ENCODE measurements around the gene KIFAP3. TPM values are rescaled to one million over a fixed set of nuclear protein-coding genes. Genes with fewer than 3 reads are reported as not detected.

KIFAP3 gene
- total RNA-seq, 1 experiment from 2014 or later = 3.8 TPM

- no peak overlapping the region for H2BK15ac ChIP-seq (ENCODE audit: low read depth, low read length)
- H2AFZ ChIP-seq (ENCODE audit: low read length) = no peak overlapping the region
- no peak for DNase-seq
- no peaks in the 10 kb centered on the region for H3K79me1 ChIP-seq (ENCODE audit: insufficient read depth, low read depth, low read length, poor library complexity, severe bottlenecking)
- H3K4me3 Mint-ChIP-seq = no peak overlapping the region
- peak overlapping the region in 1 of 3 experiments; percentile 62; a peak in 1 of 7 replicates for H3K27ac Mint-ChIP-seq
- H3K27me3 ChIP-seq (ENCODE audit: insufficient read depth, low read length) = no peaks in the 10 kb centered on the region
- no peaks in the 10 kb centered on the region; the same call in 1 of the 2 replicates for H3K4me1 ChIP-seq (ENCODE audit: insufficient read depth, low read length)
- no peak overlapping the region for H3K14ac ChIP-seq (ENCODE audit: insufficient read depth, low read length)
- H3K4ac ChIP-seq (ENCODE audit: low read depth, low read length) = no peak overlapping the region
- no peak overlapping the region for H2BK120ac ChIP-seq (ENCODE audit: low read depth, low read length, poor library complexity, severe bottlenecking)
- TF ChIP-seq CTCF (conservative IDR thresholded peaks at IDR 0.05) = no peak
- no peak overlapping the region for H2AK5ac ChIP-seq (ENCODE audit: insufficient read length, low read length)
- H3K9me3 ChIP-seq (ENCODE audit: control insufficient read depth, low read depth, low read length) = no peaks in the 10 kb centered on the region
- no peak overlapping the region for H3K9ac ChIP-seq (ENCODE audit: extremely low read depth, insufficient read length, low read length)
- no peaks in the 10 kb centered on the region for H3K79me2 ChIP-seq (ENCODE audit: insufficient read depth, low read length)
- H2BK20ac ChIP-seq (ENCODE audit: low read depth, low read length, poor library complexity, severe bottlenecking) = no peak overlapping the region
- H3K23me2 ChIP-seq (ENCODE audit: insufficient read length, low read depth, low read length, poor library complexity, severe bottlenecking) = peaks cover 7% of the 10 kb centered on the region
- H3T11ph ChIP-seq (ENCODE audit: low read length) = no peak overlapping the region
- no peak overlapping the region for H3K4me2 ChIP-seq (ENCODE audit: insufficient read depth, insufficient read length, low read length)
- H2BK12ac ChIP-seq (ENCODE audit: insufficient read length, low read depth, low read length) = no peak overlapping the region
- H3K4me1 Mint-ChIP-seq = peaks cover 47 to 55% of the 10 kb centered on the region in 2 experiments
- no peaks in the 10 kb centered on the region for H4K20me1 ChIP-seq (ENCODE audit: control insufficient read depth, insufficient read depth, insufficient read length)
- no peak overlapping the region for H4K91ac ChIP-seq (ENCODE audit: insufficient read length, low read depth, low read length)
- no peak overlapping the region for H4K8ac ChIP-seq (replicated peaks; ENCODE audit: insufficient read length, low read depth, low read length)
- H3K23ac ChIP-seq (ENCODE audit: insufficient read length, low read depth, low read length) = no peak overlapping the region
- no peaks in the 10 kb centered on the region for H3K36me3 Mint-ChIP-seq (ENCODE audit: insufficient read depth in 1 of 3, low read depth in 3 of 3)
- H3K56ac ChIP-seq (ENCODE audit: insufficient read length, low read depth, low read length) = no peak overlapping the region
- no peaks in the 10 kb centered on the region for H3K9me3 Mint-ChIP-seq
- no peak overlapping the region for H3K18ac ChIP-seq (ENCODE audit: insufficient read length, low read depth, low read length)
- H3K27ac ChIP-seq (ENCODE audit: insufficient read length, low read depth, low read length) = no peak overlapping the region
- no peak overlapping the region for H4K5ac ChIP-seq (ENCODE audit: insufficient read length, low read depth, low read length)
- no peaks in the 10 kb centered on the region for H3K27me3 Mint-ChIP-seq (ENCODE audit: low read depth)
- no peak overlapping the region for H2BK5ac ChIP-seq (ENCODE audit: insufficient read length, low read length)
- no CpG with 5 or more reads among the region's 4 CpGs for WGBS (ENCODE audit: extremely low coverage, insufficient read length, low lambda C conversion rate)
Measured at GRCh38 chr1:169896013-169896412, 178.5 kb downstream of the KIFAP3 start.

All from H9 (cell line).